Measurements from ENCODE around the gene OVOL3.
"Not testable (repeated sequence)": the region's sequence is repeated elsewhere in the genome, so short reads cannot be mapped to it uniquely, and the experiment has no call there.

The OVOL3 gene

DNA sequence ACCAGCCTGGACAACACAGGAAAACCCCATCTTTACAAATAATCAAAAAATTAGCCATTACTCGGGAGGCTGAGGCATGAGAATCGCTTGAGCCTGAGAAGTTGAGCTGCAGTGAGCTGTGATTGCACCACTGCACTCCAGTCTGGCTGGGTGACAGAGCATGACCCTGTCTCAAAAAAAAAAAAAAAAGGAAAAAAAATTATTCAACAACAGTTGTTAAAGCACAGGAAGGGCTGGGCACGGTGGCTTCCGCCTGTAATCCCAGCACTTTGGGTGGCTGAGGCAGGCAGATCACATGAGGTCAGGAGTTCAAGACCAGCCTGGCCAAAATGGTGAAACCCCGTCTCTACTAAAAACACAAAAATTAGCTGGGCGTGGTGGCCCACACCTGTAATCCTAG is 20.3 kb downstream of the OVOL3 start:
- DNase-seq (ENCODE audit: low spot score): not testable (repeated sequence)

DNA sequence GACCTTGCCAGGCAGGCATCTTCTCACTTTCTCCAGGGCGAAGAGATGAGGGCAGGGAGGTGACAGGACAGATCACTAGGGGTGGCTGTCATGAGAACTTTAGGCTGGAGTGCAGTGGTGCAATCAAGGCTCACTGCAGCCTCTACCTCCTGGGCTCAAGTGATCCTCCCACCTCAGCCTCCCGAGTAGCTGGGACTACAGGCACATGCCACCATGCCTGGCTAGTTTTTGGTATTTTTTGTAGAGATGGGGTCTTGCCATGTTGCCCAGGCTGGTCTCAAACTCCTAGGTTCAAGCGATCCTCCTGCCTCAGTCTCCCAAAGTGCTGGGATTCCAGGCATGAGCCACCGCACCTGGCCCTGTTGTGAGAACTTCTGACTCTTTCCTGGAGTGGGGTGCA is 23.9 kb downstream of the OVOL3 start:
- not testable (repeated sequence) for DNase-seq (ENCODE audit: low spot score)

DNA sequence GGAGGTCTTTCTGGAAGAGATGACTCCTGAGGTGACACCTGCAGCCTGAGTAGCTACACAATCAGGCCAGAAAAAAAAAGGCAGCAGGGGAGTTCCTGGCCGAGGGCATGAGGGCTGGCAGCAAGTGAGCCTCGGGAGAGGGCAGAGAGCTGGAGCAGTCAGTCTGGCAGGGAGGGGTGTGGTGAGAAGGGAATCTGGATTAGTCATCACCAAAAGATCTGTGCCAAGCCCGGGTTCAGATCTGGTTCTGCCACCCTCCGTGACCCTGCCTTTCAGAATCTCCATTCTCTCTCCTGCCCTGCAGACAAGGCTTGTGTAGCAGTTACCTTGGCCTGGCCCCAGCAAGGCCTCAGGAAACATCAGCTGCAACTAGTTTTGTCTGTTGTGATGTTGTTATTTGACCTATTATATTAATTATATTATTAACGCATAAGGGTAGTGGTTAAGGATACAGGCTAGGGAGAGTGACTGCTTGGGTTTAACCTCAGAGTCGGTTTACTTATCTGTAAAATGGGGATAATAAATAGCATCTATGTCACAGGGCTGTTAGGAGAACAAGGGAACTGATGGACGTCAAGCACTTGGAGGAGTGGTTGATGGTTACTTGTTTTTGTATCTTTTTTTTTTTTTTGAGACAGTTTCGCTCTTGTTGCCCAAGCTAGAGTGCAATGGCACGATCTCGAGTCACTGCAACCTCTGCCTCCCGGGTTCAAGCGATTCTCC is 26.2 kb downstream of the OVOL3 start:
- DNase-seq (ENCODE audit: low spot score): no peak

DNA sequence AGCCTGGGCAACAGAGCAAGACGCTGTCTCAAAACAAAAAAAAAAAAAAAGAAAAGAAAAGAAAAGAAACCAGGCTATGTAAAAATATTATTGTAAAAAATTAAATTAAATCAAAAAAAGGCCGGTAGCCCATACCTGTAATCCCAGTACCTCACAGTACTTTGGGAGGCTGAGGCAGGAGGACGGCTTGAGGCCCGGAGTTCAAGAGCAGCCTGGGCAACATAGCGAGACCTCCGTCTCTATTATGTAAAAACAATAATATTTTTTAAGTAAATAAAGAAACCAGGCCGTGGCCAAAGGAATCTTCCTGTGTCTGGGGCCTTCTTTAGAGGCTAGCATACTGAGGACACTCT is 28.2 kb downstream of the OVOL3 start:
- DNase-seq (ENCODE audit: low spot score): no peak

DNA sequence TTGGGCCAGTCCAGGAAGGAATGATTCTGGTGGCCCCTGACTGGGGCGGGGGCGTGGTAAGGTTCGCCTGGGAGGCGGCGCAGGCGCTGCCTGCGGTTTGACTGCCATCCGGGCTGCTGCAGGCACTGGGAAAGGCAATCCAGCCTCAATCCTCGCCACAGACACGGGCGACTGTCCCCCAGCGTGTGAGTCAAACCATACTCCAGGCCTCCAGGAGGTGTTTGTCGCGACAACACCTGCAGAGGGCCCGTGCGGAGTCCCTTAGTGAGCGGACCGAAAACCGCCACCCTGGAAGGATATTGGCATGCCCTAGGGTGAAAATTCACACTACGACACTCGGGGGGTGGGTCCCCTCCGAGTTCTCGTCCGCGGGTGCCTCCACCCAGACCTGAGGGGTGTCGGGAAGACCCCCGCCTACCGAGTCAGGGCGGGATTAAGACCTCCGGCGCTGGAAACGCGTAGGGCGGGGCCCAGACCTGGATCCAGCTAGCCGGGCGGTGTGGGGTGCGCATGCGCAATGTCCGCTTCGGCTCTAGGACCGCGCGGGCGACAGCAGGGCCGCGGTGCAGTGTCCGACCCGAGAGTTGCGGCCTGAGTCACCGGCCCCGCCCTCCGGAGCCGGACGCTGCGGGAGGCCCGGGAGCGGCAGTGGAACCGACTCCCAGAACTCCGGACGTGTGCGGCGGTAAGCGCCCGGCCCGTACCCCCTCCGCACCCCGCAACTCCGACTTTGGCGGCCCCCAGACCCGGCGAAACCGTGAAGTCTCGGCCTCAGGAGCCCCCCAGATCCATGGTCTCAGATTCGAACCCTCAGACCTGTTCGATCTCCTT is 28.7 kb downstream of the OVOL3 start, which contains the start of gene CAPNS1:
TSS of gene CAPNS1 (plus strand) at position 594 of the 831 bp plus-strand sequence. CDS start 946 bp downstream, outside the sequence.
- DNase-seq (ENCODE audit: low spot score): peak; percentile 97

DNA sequence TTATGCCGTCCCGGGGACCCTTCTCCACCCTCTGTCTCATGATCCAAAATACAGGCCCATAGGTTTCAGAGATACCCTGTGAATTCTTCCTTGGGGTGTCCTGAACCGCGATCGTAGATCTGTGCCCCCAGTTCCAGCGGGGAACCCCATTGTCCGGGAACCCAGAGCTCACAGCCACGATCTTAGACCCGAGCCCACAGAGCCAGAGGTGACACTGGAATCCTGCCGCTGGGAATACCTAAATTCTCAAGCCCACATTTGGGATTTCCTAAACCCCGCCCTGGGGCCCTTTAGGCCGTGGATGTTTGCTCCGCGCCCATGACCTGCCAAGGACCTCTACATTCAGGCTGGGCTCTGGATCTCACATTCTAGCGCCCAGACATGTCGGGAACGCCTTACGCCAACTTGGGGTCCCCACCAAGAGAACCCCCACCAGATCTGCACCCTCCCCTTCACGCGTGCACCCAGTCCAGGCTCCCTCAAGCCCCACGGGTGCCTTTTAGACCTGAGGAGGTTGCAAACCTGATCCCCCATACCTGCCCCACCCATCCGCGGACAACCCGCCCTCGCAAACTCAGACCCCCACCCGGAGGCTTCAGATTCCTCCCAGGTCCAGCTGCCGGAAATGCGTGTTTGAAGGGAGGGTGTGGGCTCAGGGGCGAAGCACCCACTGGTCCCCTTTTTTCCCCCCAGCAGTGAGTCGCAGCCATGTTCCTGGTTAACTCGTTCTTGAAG is 29.5 kb downstream of the OVOL3 start:
- DNase-seq (ENCODE audit: low spot score): peak; percentile 77

DNA sequence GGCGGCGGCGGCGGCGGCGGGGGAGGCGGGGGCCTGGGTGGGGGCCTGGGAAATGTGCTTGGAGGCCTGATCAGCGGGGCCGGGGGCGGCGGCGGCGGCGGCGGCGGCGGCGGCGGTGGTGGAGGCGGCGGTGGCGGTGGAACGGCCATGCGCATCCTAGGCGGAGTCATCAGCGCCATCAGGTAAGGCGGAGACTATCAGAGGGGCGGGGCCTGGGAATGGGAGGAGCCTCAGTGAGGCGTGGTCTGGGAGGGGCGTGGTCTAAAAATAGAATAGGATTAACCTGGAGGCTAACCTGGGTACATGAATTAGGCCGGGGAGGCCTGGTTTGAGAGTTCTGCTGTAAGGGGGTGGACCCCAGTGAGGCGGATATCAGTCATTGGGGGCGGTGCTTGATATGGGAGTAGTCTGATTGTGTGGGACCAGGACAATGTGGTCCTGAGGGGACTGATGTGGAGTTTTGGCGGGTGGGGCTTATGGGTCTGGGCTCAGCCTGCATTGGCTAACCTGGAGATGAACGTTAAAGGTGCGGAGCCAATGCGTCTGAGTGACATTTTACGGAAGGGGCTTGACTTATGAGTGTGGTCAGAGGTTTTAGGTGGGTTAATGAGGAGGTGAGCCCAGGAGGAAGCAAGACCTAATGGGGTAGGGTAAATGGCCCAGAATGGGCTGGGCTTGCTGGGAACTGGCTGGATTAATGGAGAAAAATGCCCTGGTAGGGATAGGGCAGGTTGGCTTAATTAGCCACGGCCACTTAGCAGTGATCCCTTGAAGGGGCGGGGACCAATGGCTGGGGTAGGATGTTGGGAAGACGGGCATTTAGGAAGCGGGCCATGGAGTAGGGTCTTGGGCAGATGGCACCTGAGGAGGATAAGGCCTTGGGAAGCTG is 30.3 kb downstream of the OVOL3 start:
- DNase-seq (ENCODE audit: low spot score): peak; percentile 88

DNA sequence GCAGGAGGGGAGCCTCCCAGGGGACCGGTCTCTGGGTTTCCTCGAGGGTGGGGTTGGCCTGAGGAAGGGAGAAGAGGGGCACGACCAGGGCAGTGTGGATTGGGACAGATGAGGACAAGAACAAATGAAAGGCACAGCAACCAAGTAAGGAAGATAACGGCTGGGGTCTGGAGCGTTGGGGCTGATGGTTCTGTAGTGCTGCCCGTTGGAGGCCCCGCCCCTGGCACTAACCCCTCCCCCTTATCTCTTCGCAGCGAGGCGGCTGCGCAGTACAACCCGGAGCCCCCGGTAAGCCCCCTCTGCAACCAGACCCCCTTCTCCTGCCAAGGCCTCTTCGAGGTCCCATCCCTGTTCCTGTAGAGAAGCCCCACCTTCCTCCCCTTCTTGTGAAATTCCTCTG is 31.1 kb downstream of the OVOL3 start:
- no peak for DNase-seq (ENCODE audit: low spot score)

DNA sequence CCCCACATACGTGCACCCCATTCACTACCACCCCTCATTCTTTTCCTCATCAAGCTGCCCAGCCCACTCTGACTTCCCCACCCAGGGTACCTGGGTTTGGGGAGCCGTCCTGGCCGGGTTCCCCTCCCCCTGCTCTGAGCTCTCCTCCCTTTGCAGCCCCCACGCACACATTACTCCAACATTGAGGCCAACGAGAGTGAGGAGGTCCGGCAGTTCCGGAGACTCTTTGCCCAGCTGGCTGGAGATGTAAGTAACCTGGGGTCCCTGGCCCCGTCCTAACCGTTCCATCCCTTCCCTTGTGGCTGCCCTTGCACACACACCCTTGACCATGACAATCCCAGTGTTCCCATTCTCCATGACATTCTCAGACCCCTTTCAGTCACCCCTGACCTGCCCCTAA is 31.6 kb downstream of the OVOL3 start:
- no peak for DNase-seq (ENCODE audit: low spot score)

DNA sequence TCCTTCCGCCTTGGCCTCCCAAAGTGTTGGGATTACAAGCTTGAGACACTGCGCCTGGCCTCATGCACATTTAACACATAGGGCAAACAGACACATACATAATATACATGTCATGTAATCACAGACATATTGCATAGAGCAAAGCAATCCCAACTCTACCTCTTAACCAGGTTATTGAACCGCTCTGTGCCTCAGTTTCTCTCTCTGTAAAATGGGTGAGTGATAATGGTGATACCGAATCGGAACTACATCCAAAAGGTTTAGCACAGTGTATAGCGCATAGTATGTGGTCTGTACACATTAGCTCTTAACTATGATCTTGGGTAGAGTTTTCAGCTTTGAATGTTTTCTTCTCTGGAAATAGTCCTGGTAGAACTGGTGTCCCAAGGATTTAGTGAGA is 33.7 kb downstream of the OVOL3 start:
- DNase-seq (ENCODE audit: low spot score): no peak

DNA sequence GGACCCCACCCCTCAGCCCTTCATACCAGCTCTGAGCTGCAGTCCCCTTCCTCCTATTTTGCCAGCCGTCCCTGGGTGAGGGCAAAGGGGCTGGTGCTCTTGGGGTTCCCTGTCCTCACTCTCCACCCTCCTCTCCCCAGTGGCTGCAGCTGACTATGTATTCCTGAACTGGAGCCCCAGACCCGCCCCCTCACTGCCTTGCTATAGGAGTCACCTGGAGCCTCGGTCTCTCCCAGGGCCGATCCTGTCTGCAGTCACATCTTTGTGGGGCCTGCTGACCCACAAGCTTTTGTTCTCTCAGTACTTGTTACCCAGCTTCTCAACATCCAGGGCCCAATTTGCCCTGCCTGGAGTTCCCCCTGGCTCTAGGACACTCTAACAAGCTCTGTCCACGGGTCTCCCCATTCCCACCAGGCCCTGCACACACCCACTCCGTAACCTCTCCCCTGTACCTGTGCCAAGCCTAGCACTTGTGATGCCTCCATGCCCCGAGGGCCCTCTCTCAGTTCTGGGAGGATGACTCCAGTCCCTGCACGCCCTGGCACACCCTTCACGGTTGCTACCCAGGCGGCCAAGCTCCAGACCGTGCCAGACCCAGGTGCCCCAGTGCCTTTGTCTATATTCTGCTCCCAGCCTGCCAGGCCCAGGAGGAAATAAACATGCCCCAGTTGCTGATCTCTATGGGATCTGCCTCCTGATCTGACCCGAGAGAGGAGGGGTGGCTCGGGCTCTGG is 38.9 kb downstream of the OVOL3 start:
- DNase-seq (ENCODE audit: low spot score): no peak

DNA sequence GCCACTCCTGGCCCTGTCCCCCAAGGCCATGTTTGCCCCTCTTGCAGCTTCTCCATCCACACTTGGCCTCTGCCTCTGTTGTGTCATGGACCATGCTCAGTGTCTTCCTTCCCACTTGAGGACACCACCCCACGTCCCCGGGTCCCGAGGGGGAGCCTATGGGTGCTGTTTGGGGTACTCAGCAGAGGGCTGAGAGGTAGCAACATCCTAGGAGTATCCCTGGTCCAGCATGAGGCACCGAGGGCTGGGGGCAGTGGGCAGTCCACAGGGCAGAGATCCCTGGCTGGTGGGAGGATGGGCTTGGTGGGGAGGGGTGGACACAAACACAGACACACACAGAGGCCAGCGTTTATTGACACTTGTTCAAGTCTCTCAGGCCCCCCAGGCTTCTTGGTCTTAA is 39.6 kb downstream of the OVOL3 start:
- no peak for DNase-seq (ENCODE audit: low spot score)

DNA sequence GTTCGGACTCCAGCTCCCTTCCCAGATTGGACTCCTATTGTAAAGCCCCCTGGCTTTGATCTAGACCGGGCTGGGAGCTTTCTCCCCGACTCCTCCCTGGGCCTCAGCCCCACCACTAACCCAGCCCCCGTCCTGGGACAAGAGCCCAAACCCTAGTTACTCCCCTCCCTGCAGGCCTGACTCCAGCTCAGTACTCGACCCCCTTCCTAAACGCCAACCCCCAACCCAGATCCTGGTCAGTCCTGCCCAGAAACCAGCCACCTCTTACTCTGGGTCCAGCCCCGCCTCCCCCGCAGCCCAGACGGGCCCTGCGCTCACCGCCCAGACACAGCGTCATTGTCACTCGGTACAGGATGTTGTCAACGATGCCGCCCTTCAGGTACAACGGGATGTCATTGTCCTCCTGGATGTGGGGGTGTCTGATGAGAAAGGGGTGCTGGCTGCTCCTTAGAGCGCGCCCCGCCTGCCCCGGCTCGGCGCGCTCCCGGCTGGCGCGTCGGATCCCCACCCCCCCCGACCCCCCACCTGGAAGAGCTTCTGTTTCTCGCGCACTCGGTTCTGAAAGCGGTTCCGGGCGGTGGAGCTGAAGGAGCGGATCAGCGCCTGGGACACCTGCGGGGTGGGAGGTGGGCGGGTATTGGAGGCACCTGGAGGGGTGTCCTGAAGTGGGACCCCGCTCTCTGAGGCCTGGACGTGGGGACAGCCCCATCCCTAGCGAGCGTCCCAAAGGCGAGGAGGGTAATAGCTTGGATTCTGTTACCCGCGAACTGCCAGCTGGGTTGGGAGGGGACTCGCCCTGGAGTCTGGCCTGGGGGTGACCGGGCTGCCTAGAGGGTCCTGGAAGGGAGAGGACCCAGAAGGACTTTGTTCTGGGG is 40.4 kb downstream of the OVOL3 start:
- DNase-seq (ENCODE audit: low spot score): peak; percentile 77

DNA sequence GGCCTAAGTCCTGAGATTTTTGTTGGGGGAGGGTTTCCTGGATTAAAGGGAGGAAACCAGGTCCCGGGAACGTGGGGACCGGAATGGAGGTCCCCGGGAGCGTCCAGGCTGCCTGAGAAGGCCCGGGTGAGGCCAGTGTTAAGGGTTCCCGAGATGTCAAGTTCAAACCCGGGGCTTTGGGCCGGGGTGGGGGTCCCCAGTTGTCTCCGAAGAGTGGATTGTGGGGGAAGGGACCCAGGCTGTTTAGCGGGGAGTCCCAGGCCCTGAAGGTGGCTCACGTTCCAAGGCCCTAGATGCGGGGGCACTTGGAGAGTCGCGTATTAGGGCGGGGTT is 41.0 kb downstream of the OVOL3 start:
- peak; percentile 69 for DNase-seq (ENCODE audit: low spot score)

DNA sequence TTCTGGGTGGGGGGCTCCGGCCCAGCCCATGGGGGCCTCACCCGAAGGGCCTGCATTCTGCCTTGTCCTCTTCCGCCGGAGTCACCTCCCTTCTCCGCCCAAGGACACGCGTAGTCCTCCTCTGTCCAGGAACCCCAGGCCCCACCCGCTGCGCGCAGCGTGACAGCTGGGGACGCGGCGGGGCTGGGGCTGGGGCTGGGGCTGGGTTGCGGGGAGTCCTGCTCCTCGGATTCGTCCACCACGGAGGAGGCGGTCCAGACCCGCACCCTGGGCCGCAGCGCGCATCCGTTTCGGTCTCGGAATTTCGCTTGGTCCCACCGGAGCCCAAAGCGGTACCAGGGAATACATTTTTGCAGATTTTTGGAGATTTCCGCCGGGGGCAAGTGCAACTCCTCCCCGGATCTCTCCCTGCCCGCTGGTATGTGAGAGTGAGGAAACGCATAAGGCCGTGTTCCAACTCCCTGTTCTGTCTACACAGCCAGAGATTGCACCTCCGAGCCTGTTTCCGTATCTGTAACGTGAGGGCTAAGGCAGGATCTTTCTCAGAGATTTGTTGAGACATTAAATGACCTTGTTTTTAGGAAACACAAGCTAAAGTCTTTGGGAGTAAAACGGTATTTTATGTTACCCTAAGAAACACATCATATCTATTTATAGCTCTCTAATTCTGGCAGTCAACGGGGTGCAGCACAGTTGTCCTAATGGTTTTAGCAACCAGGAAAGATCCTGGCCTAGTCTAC is 41.6 kb downstream of the OVOL3 start, which contains the start of gene COX7A1:
TSS of gene COX7A1 (minus strand) at position 96 of the 740 bp plus-strand sequence. CDS start at position 56, 40 bp downstream.
- DNase-seq (ENCODE audit: low spot score): peak; percentile 87

DNA sequence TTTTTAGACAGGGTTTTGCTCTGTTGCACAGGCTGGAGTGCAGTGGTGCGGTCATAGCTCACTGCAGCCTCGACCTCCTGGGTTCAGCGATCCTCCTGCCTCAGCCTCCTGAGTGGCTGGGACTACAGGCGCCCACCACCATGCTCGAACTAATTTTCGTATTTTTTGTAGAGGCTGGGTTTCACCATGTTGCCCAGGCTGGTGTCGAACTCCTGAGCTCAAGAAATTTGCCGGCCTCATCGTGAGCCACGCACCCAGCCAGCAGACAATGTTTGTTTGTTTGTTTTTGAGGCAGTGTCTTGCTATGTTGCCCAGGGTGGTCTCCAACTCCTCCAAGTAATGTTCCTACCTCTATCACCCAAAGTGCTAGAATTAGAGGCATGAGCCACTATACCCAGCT is 42.2 kb downstream of the OVOL3 start:
- DNase-seq (ENCODE audit: low spot score): no peak

DNA sequence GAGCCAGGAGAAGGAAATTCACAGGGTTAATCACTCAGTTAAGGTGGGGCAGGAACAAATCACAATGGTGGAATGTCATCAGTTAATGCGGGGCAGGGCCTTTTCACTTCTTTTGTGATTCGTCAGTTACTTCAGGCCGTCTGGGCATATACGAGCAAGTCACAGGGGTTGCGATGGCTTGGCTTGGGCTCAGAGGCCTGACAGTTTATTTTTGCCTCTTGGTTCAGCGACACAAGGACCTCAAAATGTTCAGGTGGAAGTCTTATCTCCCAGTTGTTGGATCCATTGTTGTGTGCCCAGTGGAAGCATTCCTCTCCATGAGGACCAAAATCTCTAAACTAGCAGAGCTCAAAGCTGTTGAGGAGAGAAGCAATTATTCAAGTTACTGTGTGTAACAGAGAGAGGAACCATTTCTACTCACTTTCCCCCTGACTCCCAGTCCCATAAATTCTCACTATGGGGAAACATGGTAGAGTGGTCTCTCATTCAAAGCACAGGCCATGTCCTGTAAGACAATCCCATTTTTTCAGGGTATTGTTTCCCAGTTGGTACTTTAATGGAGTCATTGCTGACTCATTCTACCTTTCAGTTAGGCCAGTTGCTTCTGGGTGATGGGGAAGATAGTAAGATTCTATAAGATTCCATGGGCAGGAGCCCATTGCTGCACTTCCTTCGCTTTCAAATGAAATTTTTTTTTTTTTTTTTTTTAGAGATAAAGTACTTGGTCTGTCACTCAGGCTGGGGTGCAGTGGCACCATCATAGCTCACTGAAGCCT is 50.1 kb downstream of the OVOL3 start:
- DNase-seq (ENCODE audit: low spot score): no peak
